ENCODE measurements around the gene GPHN. TPM values are rescaled to one million over a fixed set of nuclear protein-coding genes. Genes with fewer than 3 reads are reported as not detected.
"Not testable (repeated sequence)": the region's sequence is repeated elsewhere in the genome, so short reads cannot be mapped to it uniquely, and the experiment has no call there.

GPHN gene
- total RNA-seq, 1 donor from 2014 or later: 12.9 TPM

- no peak for DNase-seq (ENCODE audit: low read depth)
- Histone ChIP-seq H3K27me3 (ENCODE audit: control insufficient read depth, insufficient read depth, low read length) (no peaks in the 10 kb centered on the region), H3K36me3 (ENCODE audit: control insufficient read depth, insufficient read depth, low read length) (no peaks in the 10 kb centered on the region), H3K4me3 (ENCODE audit: low read depth, low read length) (no peak overlapping the region)
- no peak for TF ChIP-seq CTCF (IDR thresholded peaks at IDR 0.05; ENCODE audit: insufficient read depth, low read length, poor library complexity, severe bottlenecking)
Measured at GRCh38 chr14:66716227-66716626, 208.3 kb downstream of the GPHN start.

GRCh38 chr14:66717561-66718140 lies 209.7 kb downstream of the GPHN start:
- Histone ChIP-seq H3K36me3 (ENCODE audit: control insufficient read depth, insufficient read depth, low read length) (no peaks in the 10 kb centered on the region), H3K4me3 (ENCODE audit: low read depth, low read length) (no peak overlapping the region), H3K27me3 (ENCODE audit: control insufficient read depth, insufficient read depth, low read length) (no peaks in the 10 kb centered on the region)
- no peak for DNase-seq (ENCODE audit: low read depth)
- TF ChIP-seq CTCF (IDR thresholded peaks at IDR 0.05; ENCODE audit: insufficient read depth, low read length, poor library complexity, severe bottlenecking): no peak

- TF ChIP-seq CTCF (IDR thresholded peaks at IDR 0.05; ENCODE audit: insufficient read depth, low read length, poor library complexity, severe bottlenecking): no peak
- DNase-seq (ENCODE audit: low read depth): no peak
- no peak overlapping the region for H3K4me3 ChIP-seq (ENCODE audit: low read depth, low read length)
- no peaks in the 10 kb centered on the region for H3K27me3 ChIP-seq (ENCODE audit: control insufficient read depth, insufficient read depth, low read length)
- H3K36me3 ChIP-seq (ENCODE audit: control insufficient read depth, insufficient read depth, low read length): no peaks in the 10 kb centered on the region
Measured at GRCh38 chr14:66724996-66725395, 217.0 kb downstream of the GPHN start.

GRCh38 chr14:66731298-66731697 lies 223.4 kb downstream of the GPHN start:
- not testable (repeated sequence) for H3K4me3 ChIP-seq (ENCODE audit: low read depth, low read length); DNase-seq (ENCODE audit: low read depth); H3K27me3 ChIP-seq (ENCODE audit: control insufficient read depth, insufficient read depth, low read length); H3K36me3 ChIP-seq (ENCODE audit: control insufficient read depth, insufficient read depth, low read length)

GRCh38 chr14:66735853-66736252 lies 227.9 kb downstream of the GPHN start:
- Histone ChIP-seq H3K27me3 (ENCODE audit: control insufficient read depth, insufficient read depth, low read length) (no peaks in the 10 kb centered on the region), H3K4me3 (ENCODE audit: low read depth, low read length) (no peak overlapping the region), H3K36me3 (ENCODE audit: control insufficient read depth, insufficient read depth, low read length) (no peaks in the 10 kb centered on the region)
- DNase-seq (ENCODE audit: low read depth): no peak
- TF ChIP-seq CTCF (IDR thresholded peaks at IDR 0.05; ENCODE audit: insufficient read depth, low read length, poor library complexity, severe bottlenecking): no peak

- no peak for TF ChIP-seq CTCF (IDR thresholded peaks at IDR 0.05; ENCODE audit: insufficient read depth, low read length, poor library complexity, severe bottlenecking)
- DNase-seq (ENCODE audit: low read depth): no peak
- Histone ChIP-seq H3K4me3 (ENCODE audit: low read depth, low read length) (no peak overlapping the region), H3K36me3 (ENCODE audit: control insufficient read depth, insufficient read depth, low read length) (no peaks in the 10 kb centered on the region), H3K27me3 (ENCODE audit: control insufficient read depth, insufficient read depth, low read length) (no peaks in the 10 kb centered on the region)
Measured at GRCh38 chr14:66739826-66740225, 231.9 kb downstream of the GPHN start.

All from kidney epithelial cell (primary cell).